Spleen (tissue), 7 donors: ENCODE results near the gene KXD1.

Experiments
- POLR2A ChIP-seq, 3 donors: fragments of 450-650 bp; IDR thresholded peaks; one replicate each; pipeline ENCODE4 v1.5.1; 2017; ENCODE audit warnings: antibody characterized with exemption in 3 of 3, mild to moderate bottlenecking in 1 of 3
- POLR2AphosphoS5 ChIP-seq, 3 donors: sonication (generic); formaldehyde crosslinking; IDR thresholded peaks; one replicate each; pipeline ENCODE4 v1.5.1; 2017; ENCODE audit warnings: antibody characterized with exemption in 3 of 3
- TF ChIP-seq, protein P1 (sequence below), 11 experiments: fragments of 200-600 bp in 7 of 11; fragments of 450-650 bp in 4 of 11; sonication (generic) in 4 of 11; IDR thresholded peaks in 8 of 11; conservative IDR thresholded peaks in 3 of 11; 1 replicate in 7 of 11; 2 replicates in 4 of 11; pipeline versions ENCODE4 v1.4.0 to v1.8.0; 2016 to 2021; ENCODE audit warnings: antibody characterized with exemption in 11 of 11, inconsistent platforms in 4 of 11, mild to moderate bottlenecking in 1 of 11
- donor health status: DM: no; HTN: no; CAD: no; lungs with moderate emphysema.
- donor health status: DM: no; HTN: no; CAD: no.
- donor health status: DM: no; HTN: no; CAD: no.

DNA sequence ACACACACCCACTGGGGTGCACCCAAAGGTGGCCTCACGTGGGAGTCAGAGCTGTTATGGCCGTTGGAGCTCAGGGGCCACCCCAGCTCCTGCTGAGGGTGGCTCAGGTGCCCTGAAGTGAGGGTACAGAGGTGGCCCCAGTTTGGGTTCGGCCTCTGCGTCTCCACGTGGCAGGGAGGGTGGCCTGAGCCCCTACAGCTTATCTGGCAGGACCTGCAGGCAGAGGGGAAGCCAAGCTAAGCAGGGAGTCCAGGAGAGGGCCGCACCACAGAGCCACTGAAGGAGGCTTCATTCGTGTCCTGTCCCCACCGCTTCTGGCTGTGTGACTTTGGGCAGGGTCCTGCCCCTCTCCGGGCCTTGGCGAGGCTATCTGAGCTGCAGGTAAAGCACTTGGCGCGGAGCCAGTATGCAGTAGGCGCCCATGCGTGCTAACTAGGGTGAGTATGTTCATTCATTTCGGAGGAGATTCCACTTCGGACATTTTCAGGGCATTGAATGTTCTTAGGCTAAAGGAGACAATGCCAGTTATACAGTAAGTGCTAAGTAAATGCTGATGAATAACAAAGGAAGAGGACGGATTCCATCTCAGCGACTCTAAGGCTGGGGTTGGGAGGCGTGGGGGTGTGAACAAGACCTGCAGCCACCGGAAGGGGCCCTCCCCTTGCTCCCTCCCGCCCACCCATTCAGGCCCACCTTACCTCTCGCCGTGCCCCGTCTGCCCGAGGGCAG lies 35.9 kb downstream of the KXD1 start:
- TF ChIP-seq POLR2A (IDR thresholded peaks at IDR 0.05) (no peak), POLR2AphosphoS5 (IDR thresholded peaks at IDR 0.05) (peak in 1 of 3 donors; percentile 18)
- TF ChIP-seq, protein P1, sequence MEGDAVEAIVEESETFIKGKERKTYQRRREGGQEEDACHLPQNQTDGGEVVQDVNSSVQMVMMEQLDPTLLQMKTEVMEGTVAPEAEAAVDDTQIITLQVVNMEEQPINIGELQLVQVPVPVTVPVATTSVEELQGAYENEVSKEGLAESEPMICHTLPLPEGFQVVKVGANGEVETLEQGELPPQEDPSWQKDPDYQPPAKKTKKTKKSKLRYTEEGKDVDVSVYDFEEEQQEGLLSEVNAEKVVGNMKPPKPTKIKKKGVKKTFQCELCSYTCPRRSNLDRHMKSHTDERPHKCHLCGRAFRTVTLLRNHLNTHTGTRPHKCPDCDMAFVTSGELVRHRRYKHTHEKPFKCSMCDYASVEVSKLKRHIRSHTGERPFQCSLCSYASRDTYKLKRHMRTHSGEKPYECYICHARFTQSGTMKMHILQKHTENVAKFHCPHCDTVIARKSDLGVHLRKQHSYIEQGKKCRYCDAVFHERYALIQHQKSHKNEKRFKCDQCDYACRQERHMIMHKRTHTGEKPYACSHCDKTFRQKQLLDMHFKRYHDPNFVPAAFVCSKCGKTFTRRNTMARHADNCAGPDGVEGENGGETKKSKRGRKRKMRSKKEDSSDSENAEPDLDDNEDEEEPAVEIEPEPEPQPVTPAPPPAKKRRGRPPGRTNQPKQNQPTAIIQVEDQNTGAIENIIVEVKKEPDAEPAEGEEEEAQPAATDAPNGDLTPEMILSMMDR (IDR thresholded peaks at IDR 0.05 in 8 of 11, conservative IDR thresholded peaks at IDR 0.05 in 3 of 11), result no peak
